Fibroblast of peridontal ligament (primary cell): ENCODE data around the gene TMEM183A.

Source experiments
- DNase-seq: peaks from one replicate; pipeline ENCODE4 v3.0.0-alpha.2; 2010; ENCODE audit errors: extremely low read depth

Gene TMEM183A

GRCh38 chr1:203045821-203046594, 38.8 kb downstream of the TMEM183A start:
- DNase-seq = no peak

- peak; percentile 71 for DNase-seq
Measured at GRCh38 chr1:203046984-203047630, 39.9 kb downstream of the TMEM183A start.

GRCh38 chr1:203048086-203048485, 40.9 kb downstream of the TMEM183A start:
- DNase-seq = no peak

- no peak for DNase-seq
Measured at GRCh38 chr1:203048555-203049051, 41.4 kb downstream of the TMEM183A start.

- no peak for DNase-seq
Measured at GRCh38 chr1:203049077-203049476, 41.9 kb downstream of the TMEM183A start.

- no peak for DNase-seq
Measured at GRCh38 chr1:203049576-203050180, 42.5 kb downstream of the TMEM183A start.

- no peak for DNase-seq
Measured at GRCh38 chr1:203050826-203051225, 43.7 kb downstream of the TMEM183A start.

- DNase-seq = no peak
Measured at GRCh38 chr1:203051841-203052324, 44.7 kb downstream of the TMEM183A start.

- no peak for DNase-seq
Measured at GRCh38 chr1:203052601-203053000, 45.4 kb downstream of the TMEM183A start.

- no peak for DNase-seq
Measured at GRCh38 chr1:203054184-203054583, 47.0 kb downstream of the TMEM183A start.

GRCh38 chr1:203054642-203055041, 47.5 kb downstream of the TMEM183A start:
- DNase-seq = no peak

- DNase-seq = no peak
Measured at GRCh38 chr1:203055161-203055799, 48.1 kb downstream of the TMEM183A start.

GRCh38 chr1:203056012-203056411, 48.8 kb downstream of the TMEM183A start:
- no peak for DNase-seq

- no peak for DNase-seq
Measured at GRCh38 chr1:203056516-203056915, 49.3 kb downstream of the TMEM183A start.

- DNase-seq = peak; percentile 66
Measured at GRCh38 chr1:203057911-203058675, 50.9 kb downstream of the TMEM183A start.

- DNase-seq = no peak
Measured at GRCh38 chr1:203058676-203058935, 51.4 kb downstream of the TMEM183A start.

- DNase-seq = no peak
Measured at GRCh38 chr1:203059485-203059884, 52.3 kb downstream of the TMEM183A start.

GRCh38 chr1:203060115-203060514, 52.9 kb downstream of the TMEM183A start:
- no peak for DNase-seq

- no peak for DNase-seq
Measured at GRCh38 chr1:203063287-203063686, 56.1 kb downstream of the TMEM183A start.

- no peak for DNase-seq
Measured at GRCh38 chr1:203065191-203065590, 58.0 kb downstream of the TMEM183A start.

- DNase-seq = no peak
Measured at GRCh38 chr1:203065986-203066385, 58.8 kb downstream of the TMEM183A start.

- DNase-seq = no peak
Measured at GRCh38 chr1:203066965-203067364, 59.8 kb downstream of the TMEM183A start.
